IMR-90 (cell line): ENCODE data around the gene TMEM135.

ENCODE experiments used
- BHLHE40 ChIP-seq: fragments of 150-350 bp; IDR thresholded peaks from 2 replicates; pipeline ENCODE4 v1.6.1; 2016; ENCODE audit warnings: mild to moderate bottlenecking, low read depth, low read length
- CEBPB ChIP-seq: IDR thresholded peaks from 2 replicates; pipeline ENCODE4 v1.6.1; 2012; ENCODE audit warnings: low read depth, low read length, improper control_type of control experiment
- FOS ChIP-seq: fragments of 150-350 bp; IDR thresholded peaks from 2 replicates; pipeline ENCODE4 v1.6.1; 2016; ENCODE audit warnings: low read depth, low read length
- MAFK ChIP-seq: IDR thresholded peaks from 2 replicates; pipeline ENCODE4 v1.6.1; 2012; ENCODE audit warnings: low read depth, low read length, improper control_type of control experiment
- MAZ ChIP-seq: IDR thresholded peaks from 2 replicates; pipeline ENCODE4 v1.6.1; 2012; ENCODE audit warnings: low read depth, mild to moderate bottlenecking, low read length, improper control_type of control experiment, moderate library complexity, borderline replicate concordance
- MXI1 ChIP-seq: IDR thresholded peaks from 2 replicates; pipeline ENCODE4 v1.6.1; 2012; ENCODE audit warnings: low read depth, mild to moderate bottlenecking, low read length, moderate library complexity, borderline replicate concordance
- POLR2A ChIP-seq: IDR thresholded peaks from 2 replicates; pipeline ENCODE4 v1.6.1; 2012; ENCODE audit warnings: mild to moderate bottlenecking, low read depth, low read length
- RAD21 ChIP-seq: IDR thresholded peaks from 2 replicates; pipeline ENCODE4 v1.6.1; 2012; ENCODE audit warnings: low read length, improper control_type of control experiment
- RCOR1 ChIP-seq: IDR thresholded peaks from 2 replicates; pipeline ENCODE4 v1.6.1; 2012; ENCODE audit warnings: mild to moderate bottlenecking, low read length, improper control_type of control experiment; ENCODE audit not compliant: insufficient replicate concordance
- RFX5 ChIP-seq: IDR thresholded peaks from 2 replicates; pipeline ENCODE4 v1.8.0; 2012; ENCODE audit warnings: low read depth, mild to moderate bottlenecking, low read length, moderate library complexity
- SMC3 ChIP-seq: fragments of 150-350 bp; IDR thresholded peaks from 2 replicates; pipeline ENCODE4 v1.6.1; 2016; ENCODE audit warnings: low read depth, mild to moderate bottlenecking, antibody characterized with exemption, low read length, moderate library complexity
- TF ChIP-seq, protein P1 (sequence below): conservative IDR thresholded peaks from 2 replicates; pipeline ENCODE4 v1.5.1; 2012; ENCODE audit warnings: mild to moderate bottlenecking, low read depth, low read length, improper control_type of control experiment
- TF ChIP-seq, protein P2 (sequence below): fragments of 150-350 bp; IDR thresholded peaks from 2 replicates; pipeline ENCODE4 v1.6.1; 2016; ENCODE audit warnings: low read depth, mild to moderate bottlenecking, low read length, moderate library complexity, borderline replicate concordance

DNA sequence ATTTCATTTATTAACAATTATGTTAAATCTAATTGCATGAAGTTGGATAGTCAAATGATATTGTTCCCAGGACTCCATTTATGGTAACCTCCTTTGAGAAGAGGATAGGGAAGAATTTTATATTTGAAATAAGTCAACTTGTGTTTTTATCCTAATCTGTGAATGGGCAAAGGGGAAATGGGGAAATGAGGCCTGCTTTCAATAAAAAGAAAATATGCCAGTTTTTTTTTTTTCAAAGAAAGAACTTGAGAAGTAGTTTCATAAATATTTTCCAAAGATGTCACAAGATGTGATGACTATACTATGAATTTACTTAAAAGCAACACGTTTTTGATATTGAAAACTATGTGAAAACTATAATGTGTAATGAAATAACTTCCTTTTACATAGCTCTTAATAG, 201.8 kb downstream of the TMEM135 start:
- TF ChIP-seq RAD21, result no peak
- no peak for TF ChIP-seq RCOR1
- TF ChIP-seq MAFK, result no peak
- TF ChIP-seq, protein P1, sequence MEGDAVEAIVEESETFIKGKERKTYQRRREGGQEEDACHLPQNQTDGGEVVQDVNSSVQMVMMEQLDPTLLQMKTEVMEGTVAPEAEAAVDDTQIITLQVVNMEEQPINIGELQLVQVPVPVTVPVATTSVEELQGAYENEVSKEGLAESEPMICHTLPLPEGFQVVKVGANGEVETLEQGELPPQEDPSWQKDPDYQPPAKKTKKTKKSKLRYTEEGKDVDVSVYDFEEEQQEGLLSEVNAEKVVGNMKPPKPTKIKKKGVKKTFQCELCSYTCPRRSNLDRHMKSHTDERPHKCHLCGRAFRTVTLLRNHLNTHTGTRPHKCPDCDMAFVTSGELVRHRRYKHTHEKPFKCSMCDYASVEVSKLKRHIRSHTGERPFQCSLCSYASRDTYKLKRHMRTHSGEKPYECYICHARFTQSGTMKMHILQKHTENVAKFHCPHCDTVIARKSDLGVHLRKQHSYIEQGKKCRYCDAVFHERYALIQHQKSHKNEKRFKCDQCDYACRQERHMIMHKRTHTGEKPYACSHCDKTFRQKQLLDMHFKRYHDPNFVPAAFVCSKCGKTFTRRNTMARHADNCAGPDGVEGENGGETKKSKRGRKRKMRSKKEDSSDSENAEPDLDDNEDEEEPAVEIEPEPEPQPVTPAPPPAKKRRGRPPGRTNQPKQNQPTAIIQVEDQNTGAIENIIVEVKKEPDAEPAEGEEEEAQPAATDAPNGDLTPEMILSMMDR, result no peak
- no peak for TF ChIP-seq POLR2A
- TF ChIP-seq MXI1, result no peak
- TF ChIP-seq CEBPB, result no peak
- TF ChIP-seq FOS, result no peak
- TF ChIP-seq RFX5, result no peak
- TF ChIP-seq, protein P2, sequence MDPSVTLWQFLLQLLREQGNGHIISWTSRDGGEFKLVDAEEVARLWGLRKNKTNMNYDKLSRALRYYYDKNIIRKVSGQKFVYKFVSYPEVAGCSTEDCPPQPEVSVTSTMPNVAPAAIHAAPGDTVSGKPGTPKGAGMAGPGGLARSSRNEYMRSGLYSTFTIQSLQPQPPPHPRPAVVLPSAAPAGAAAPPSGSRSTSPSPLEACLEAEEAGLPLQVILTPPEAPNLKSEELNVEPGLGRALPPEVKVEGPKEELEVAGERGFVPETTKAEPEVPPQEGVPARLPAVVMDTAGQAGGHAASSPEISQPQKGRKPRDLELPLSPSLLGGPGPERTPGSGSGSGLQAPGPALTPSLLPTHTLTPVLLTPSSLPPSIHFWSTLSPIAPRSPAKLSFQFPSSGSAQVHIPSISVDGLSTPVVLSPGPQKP, result no peak
- no peak for TF ChIP-seq SMC3
- no peak for TF ChIP-seq MAZ
- TF ChIP-seq BHLHE40, result no peak
